Ishikawa (cell line): Measurements from ENCODE around the gene TSR1.

Experiments used
- CEBPB ChIP-seq: IDR thresholded peaks from 2 replicates; pipeline ENCODE4 v1.6.1; 2012
- CREB1 ChIP-seq: IDR thresholded peaks from 2 replicates; pipeline ENCODE4 v1.6.1; 2012; ENCODE audit warnings: low read depth
- EGR1 ChIP-seq: IDR thresholded peaks from 2 replicates; pipeline ENCODE4 v1.6.1; 2012
- EP300 ChIP-seq: IDR thresholded peaks from 2 replicates; pipeline ENCODE4 v1.6.1; 2012; ENCODE audit warnings: borderline replicate concordance
- FOXM1 ChIP-seq: IDR thresholded peaks from 2 replicates; pipeline ENCODE4 v1.6.1; 2012; ENCODE audit warnings: low read depth, borderline replicate concordance
- NFIC ChIP-seq: IDR thresholded peaks from 2 replicates; pipeline ENCODE4 v1.6.1; 2012
- RAD21 ChIP-seq: IDR thresholded peaks from 2 replicates; pipeline ENCODE4 v1.6.1; 2012; ENCODE audit warnings: low read depth
- REST ChIP-seq: IDR thresholded peaks from 2 replicates; pipeline ENCODE4 v1.6.1; 2012; ENCODE audit warnings: low read depth, mild to moderate bottlenecking
- TAF1 ChIP-seq: IDR thresholded peaks from 2 replicates; pipeline ENCODE4 v1.6.1; 2012; ENCODE audit warnings: low read depth, mild to moderate bottlenecking
- TCF12 ChIP-seq: IDR thresholded peaks from 2 replicates; pipeline ENCODE4 v1.6.1; 2012; ENCODE audit warnings: low read depth
- TEAD4 ChIP-seq: IDR thresholded peaks from 2 replicates; pipeline ENCODE4 v1.6.1; 2012
- YY1 ChIP-seq: IDR thresholded peaks from 2 replicates; pipeline ENCODE4 v1.6.1; 2012; ENCODE audit warnings: low read depth
- ZBTB7A ChIP-seq: IDR thresholded peaks from 2 replicates; pipeline ENCODE4 v1.6.1; 2012; ENCODE audit warnings: low read depth
- TF ChIP-seq, protein P1 (sequence below): IDR thresholded peaks from 2 replicates; pipeline ENCODE4 v1.6.1; 2012
- TF ChIP-seq, protein P2 (sequence below): IDR thresholded peaks from 2 replicates; pipeline ENCODE4 v1.6.1; 2012

The TSR1 gene

DNA sequence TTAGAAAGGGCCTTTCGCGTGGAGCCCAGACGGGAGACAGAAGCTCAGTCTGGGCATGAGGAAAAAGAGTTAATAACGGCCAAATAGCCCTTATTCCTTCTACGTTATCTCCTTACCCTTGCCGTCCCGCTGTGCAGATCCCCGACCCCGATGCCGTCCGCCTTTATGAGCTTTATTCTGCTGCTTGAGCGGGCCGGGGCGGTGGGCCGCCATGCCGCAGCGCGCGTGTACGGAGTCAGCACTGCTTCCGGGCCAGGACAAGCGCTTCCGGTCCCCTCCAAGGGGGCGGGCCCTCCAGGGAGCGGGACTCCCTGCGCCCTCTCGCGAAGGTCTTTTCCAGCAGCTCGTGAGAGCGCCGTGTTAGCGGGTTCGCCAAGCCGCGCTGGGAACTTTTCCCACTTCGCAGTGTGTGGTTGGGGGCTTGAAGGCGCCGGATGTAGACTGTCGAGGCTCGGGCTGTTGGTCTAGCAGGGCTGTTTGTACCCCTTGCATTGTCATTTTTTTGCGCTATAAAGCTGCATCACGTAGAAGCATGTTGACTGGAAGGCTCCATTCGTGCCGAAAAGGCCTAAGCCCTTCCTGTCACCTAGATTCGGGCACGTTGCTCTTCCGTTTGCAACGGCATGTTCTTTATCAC lies at the start of gene TSR1:
Gene TSR1 (minus strand): TSS at position 243 of the 637 bp plus-strand sequence. CDS start 30 bp downstream, at position 213.
- TF ChIP-seq, protein P1, sequence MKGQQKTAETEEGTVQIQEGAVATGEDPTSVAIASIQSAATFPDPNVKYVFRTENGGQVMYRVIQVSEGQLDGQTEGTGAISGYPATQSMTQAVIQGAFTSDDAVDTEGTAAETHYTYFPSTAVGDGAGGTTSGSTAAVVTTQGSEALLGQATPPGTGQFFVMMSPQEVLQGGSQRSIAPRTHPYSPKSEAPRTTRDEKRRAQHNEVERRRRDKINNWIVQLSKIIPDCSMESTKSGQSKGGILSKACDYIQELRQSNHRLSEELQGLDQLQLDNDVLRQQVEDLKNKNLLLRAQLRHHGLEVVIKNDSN: no peak; the same call in 1 of the 2 replicates
- TF ChIP-seq TAF1 (peak; percentile 97), REST (no peak; the same call in 1 of the 2 replicates), EP300 (no peak; the same call in 1 of the 2 replicates), EGR1 (0 out of 2 replicates have a peak, but pooled peaks have one; percentile 54), NFIC (no peak), YY1 (peak; percentile 98), TEAD4 (no peak; the same call in 1 of the 2 replicates), RAD21 (no peak), CEBPB (no peak), ZBTB7A (no peak), TCF12 (peak; percentile 76), CREB1 (no peak), FOXM1 (no peak)
- TF ChIP-seq, protein P2, sequence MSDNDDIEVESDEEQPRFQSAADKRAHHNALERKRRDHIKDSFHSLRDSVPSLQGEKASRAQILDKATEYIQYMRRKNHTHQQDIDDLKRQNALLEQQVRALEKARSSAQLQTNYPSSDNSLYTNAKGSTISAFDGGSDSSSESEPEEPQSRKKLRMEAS: peak; percentile 96

DNA sequence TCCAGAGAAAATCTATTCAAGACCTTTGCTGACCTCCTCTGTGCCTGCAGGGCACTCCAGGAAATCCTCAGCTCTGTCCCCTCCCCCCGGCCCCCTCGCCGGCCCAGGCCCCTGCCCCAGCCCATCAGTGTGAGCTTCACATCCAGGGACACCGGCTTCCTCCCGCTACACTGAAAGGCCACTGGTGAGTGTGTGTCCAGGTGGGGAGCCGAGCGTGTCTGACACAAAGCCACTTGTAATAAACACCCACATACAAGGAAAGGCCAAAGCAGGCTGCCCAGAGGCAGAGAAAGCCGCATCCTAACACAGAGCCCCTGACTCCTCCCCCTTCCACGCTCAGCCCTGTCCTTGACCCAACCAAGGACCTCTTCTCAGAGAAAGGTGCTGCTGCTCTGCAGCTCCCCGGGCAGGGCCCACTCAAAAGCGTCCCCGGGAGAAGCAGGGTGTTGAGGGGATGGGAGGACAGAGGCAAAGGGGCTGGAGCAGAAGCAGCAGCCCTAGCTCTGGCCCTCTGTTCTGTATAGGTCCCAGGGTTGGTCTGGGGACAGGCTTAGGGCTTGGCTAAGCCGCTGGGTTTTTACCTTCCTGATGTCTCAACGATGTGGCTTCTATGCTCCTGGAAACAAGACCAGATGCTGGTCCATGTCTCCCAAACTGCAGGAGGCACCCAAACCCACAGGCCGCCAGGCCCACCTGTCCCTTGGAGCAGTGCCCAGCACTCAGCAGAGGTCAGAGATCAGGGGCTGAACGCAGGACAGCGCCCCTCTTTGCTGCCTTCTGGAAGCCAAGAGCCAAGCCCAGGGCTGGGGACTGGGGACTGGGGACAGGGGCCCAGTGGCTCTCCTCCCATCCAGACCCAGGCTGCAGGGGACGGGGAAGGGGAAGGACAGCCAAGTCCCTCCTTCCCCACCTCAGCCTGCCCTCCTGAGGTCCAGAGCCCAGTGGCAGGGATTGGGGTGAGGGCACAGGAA lies 49.3 kb upstream of the TSR1 start:
- no peak for TF ChIP-seq CEBPB
- no peak for TF ChIP-seq FOXM1
- TF ChIP-seq EP300: no peak
- no peak for TF ChIP-seq CREB1
- TF ChIP-seq NFIC: no peak
- no peak for TF ChIP-seq TCF12
- TF ChIP-seq YY1: no peak
- TF ChIP-seq, protein P2: no peak
- no peak for TF ChIP-seq REST
- TF ChIP-seq, protein P1: no peak

DNA sequence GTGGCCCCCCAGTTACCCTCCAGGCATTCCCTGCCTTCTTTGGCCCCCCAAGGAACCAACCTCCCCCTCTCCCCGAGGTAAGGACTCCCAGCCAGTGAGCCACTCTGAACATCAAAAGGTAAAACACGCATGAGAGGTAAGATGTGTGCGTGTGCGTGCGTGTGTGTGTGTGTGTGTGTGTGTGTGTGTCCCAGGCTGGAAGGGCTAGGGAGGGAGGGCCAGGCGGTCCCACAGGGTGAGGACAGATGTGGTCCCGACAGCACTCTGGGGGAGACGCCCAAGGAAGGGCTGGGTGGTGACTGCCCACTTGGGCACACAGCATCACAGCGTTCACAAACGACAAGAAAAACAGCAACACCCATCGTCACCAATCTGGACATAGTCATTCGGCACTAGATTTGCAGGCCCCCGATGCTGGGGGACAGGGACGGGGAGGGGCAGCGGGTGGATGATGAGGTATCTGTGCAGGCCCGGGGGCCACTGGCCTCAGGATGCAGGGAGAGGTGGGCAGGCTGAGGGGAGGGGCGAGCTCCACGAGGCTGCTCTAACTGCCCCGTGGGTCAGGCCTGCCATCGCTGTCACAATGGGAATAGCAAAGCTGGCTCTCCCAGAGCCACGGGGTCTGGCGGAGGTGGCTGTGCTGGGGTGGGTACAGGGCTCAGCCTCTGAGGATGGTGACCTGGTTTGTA lies 48.3 kb upstream of the TSR1 start:
- TF ChIP-seq CEBPB (no peak), TAF1 (no peak), CREB1 (no peak), EGR1 (no peak), YY1 (no peak), NFIC (no peak), FOXM1 (no peak), ZBTB7A (no peak), EP300 (no peak), RAD21 (no peak), TEAD4 (no peak), REST (no peak), TCF12 (no peak)
- TF ChIP-seq, protein P1: no peak
- TF ChIP-seq, protein P2: no peak
